ENCODE results near the gene ATL1. TPM values are rescaled to one million over a fixed set of nuclear protein-coding genes. Genes with fewer than 3 reads are reported as not detected.

The ATL1 gene
- total RNA-seq, 6 experiments from 2014 or later = 0.35 to 0.92 (median 0.48) TPM

- DNase-seq = no peak
- TF ChIP-seq CTCF (IDR thresholded peaks at IDR 0.05) = no peak
- H3K27ac Mint-ChIP-seq = no peak overlapping the region
- H3K4me1 Mint-ChIP-seq (ENCODE audit: low read depth) = peaks cover 4% of the 10 kb centered on the region
- H3K4me3 Mint-ChIP-seq = no peak overlapping the region
- no peaks in the 10 kb centered on the region for H3K9me3 Mint-ChIP-seq
- H3K27me3 Mint-ChIP-seq (ENCODE audit: insufficient read depth) = no peaks in the 10 kb centered on the region; the same call in 1 of the 2 replicates
- H3K36me3 Mint-ChIP-seq (ENCODE audit: low read depth) = no peaks in the 10 kb centered on the region
Measured at GRCh38 chr14:50608302-50608851, 48.4 kb downstream of the ATL1 start.

- H3K9me3 Mint-ChIP-seq = no peaks in the 10 kb centered on the region
Measured at GRCh38 chr14:50610465-50610864, 50.5 kb downstream of the ATL1 start.

GRCh38 chr14:50612806-50613205 lies 52.9 kb downstream of the ATL1 start:
- H3K27me3 Mint-ChIP-seq (ENCODE audit: insufficient read depth) = no peaks in the 10 kb centered on the region; the same call in 1 of the 2 replicates
- H3K4me3 Mint-ChIP-seq = no peak overlapping the region
- no peak overlapping the region for H3K27ac Mint-ChIP-seq
- no peaks in the 10 kb centered on the region for H3K4me1 Mint-ChIP-seq (ENCODE audit: low read depth)
- no peak for TF ChIP-seq CTCF (IDR thresholded peaks at IDR 0.05)
- no peaks in the 10 kb centered on the region for H3K9me3 Mint-ChIP-seq
- DNase-seq = no peak
- no peaks in the 10 kb centered on the region for H3K36me3 Mint-ChIP-seq (ENCODE audit: low read depth)

More at GRCh38 chr14:50610465-50610864, 50.5 kb downstream of the ATL1 start:
- DNase-seq = no peak
- Mint-ChIP-seq H3K4me3 (no peak overlapping the region), H3K27ac (no peak overlapping the region), H3K36me3 (ENCODE audit: low read depth) (no peaks in the 10 kb centered on the region), H3K4me1 (ENCODE audit: low read depth) (no peaks in the 10 kb centered on the region; the same call in 1 of the 2 replicates), H3K27me3 (ENCODE audit: insufficient read depth) (no peaks in the 10 kb centered on the region; the same call in 1 of the 2 replicates)
- TF ChIP-seq CTCF (IDR thresholded peaks at IDR 0.05) = no peak

- H3K4me3 Mint-ChIP-seq = no peak overlapping the region
- DNase-seq = no peak
- no peaks in the 10 kb centered on the region for H3K9me3 Mint-ChIP-seq
- peaks cover 7% of the 10 kb centered on the region for H3K4me1 Mint-ChIP-seq (ENCODE audit: low read depth)
- no peak for TF ChIP-seq CTCF (IDR thresholded peaks at IDR 0.05)
- no peaks in the 10 kb centered on the region; the same call in 1 of the 2 replicates for H3K27me3 Mint-ChIP-seq (ENCODE audit: insufficient read depth)
- no peak overlapping the region for H3K27ac Mint-ChIP-seq
- no peaks in the 10 kb centered on the region for H3K36me3 Mint-ChIP-seq (ENCODE audit: low read depth)
Measured at GRCh38 chr14:50615056-50615455, 55.1 kb downstream of the ATL1 start.

DNA sequence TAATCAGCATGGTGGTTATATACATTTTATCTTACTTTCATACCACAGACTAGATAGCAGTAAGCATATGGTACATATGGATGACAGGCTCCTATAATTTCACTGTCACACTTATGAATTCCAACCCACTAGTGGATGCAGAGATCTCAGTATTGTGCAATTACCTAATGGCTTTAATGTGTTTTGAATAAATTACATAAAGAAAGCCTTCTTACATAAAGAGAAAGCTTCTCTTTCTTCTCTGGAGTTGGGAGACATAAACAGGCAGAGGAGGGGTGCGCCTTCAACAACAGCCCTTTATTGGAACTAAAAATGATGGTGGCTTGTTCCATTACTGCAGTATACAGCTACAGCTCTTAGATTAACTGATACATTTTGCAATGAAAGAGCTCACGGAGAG lies 55.6 kb downstream of the ATL1 start:
- Mint-ChIP-seq H3K4me1 (ENCODE audit: low read depth) (peaks cover 12% of the 10 kb centered on the region), H3K27me3 (ENCODE audit: insufficient read depth) (no peaks in the 10 kb centered on the region), H3K36me3 (ENCODE audit: low read depth) (no peaks in the 10 kb centered on the region), H3K4me3 (no peak overlapping the region), H3K27ac (no peak overlapping the region), H3K9me3 (no peaks in the 10 kb centered on the region)
- no peak for DNase-seq
- no peak for TF ChIP-seq CTCF (IDR thresholded peaks at IDR 0.05)
